ENCODE measurements around the gene UAP1L1. TPM values are rescaled to one million over a fixed set of nuclear protein-coding genes. Genes with fewer than 3 reads are reported as not detected.

Gene UAP1L1
- total and polyA plus RNA-seq, 2 experiments from 2014 or later, result 2.5 to 8.1 TPM

DNA sequence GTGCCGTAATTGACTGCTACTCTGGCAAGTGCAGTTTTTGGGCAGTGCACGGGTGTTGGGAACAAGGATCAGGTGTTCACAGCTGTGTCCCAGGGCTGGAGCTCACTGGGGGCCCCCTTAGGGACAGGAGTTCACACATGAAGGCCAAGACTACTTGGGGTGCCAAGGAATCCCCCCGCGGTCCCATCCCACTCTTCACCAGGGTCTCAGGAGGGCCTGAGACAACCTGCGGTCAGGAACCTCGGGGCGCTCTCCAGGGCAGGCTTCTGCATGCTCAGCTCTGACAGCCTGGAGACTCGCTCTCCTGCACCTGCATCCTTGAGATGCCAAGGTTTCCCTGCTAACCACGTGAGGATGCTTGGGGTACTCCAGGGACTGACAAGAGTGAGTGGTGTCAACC is 7.2 kb downstream of the UAP1L1 start:
- H3K4me3 Mint-ChIP-seq, result no peak overlapping the region
- Histone ChIP-seq H3K27me3 (ENCODE audit: insufficient read depth) (peaks cover 11% of the 10 kb centered on the region), H3K36me3 (ENCODE audit: insufficient read depth) (no peaks in the 10 kb centered on the region), H3F3A (replicated peaks; ENCODE audit: low read depth) (peaks cover 24% of the 10 kb centered on the region), H3K9me2 (ENCODE audit: insufficient read depth) (no peaks in the 10 kb centered on the region), H3K79me2 (replicated peaks; ENCODE audit: insufficient read depth) (no peaks in the 10 kb centered on the region; the same call in 1 of the 2 replicates), H4K20me1 (replicated peaks; ENCODE audit: insufficient read depth) (0 out of 2 replicates have a peak, but pooled peaks cover 6% of the 10 kb centered on the region), H3K27ac (ENCODE audit: low read depth) (no peak overlapping the region), H3K4me3 (no peak overlapping the region), H2AFZ (no peak overlapping the region), H3K4me2 (no peak overlapping the region), H3K4me1 (ENCODE audit: insufficient read depth) (peaks cover 9% of the 10 kb centered on the region)
- peaks cover 15% of the 10 kb centered on the region for H3K4me1 Mint-ChIP-seq
- DNase-seq (ENCODE audit: low spot score) (no peak), ATAC-seq (no peak)
- peaks cover 5% of the 10 kb centered on the region; the same call in 1 of the 3 replicates for H3K36me3 Mint-ChIP-seq (ENCODE audit: low read depth)
- no peak overlapping the region for H3K27ac Mint-ChIP-seq
- H3K9me3 Mint-ChIP-seq, result peaks cover 4% of the 10 kb centered on the region; the same call in 1 of the 3 replicates
- TF ChIP-seq CREB1 (CRISPR knock-in tag; IDR thresholded peaks at IDR 0.05; ENCODE audit: low read depth), result no peak
- TF ChIP-seq POLR2AphosphoS5 (IDR thresholded peaks at IDR 0.05; ENCODE audit: low read depth), result no peak
- TF ChIP-seq, protein P1, sequence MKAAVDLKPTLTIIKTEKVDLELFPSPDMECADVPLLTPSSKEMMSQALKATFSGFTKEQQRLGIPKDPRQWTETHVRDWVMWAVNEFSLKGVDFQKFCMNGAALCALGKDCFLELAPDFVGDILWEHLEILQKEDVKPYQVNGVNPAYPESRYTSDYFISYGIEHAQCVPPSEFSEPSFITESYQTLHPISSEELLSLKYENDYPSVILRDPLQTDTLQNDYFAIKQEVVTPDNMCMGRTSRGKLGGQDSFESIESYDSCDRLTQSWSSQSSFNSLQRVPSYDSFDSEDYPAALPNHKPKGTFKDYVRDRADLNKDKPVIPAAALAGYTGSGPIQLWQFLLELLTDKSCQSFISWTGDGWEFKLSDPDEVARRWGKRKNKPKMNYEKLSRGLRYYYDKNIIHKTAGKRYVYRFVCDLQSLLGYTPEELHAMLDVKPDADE (IDR thresholded peaks at IDR 0.05), result no peak
- TF ChIP-seq EZH2 (IDR thresholded peaks at IDR 0.05; ENCODE audit: low read depth, unreplicated experiment), result no peak
- TF ChIP-seq, protein P2, sequence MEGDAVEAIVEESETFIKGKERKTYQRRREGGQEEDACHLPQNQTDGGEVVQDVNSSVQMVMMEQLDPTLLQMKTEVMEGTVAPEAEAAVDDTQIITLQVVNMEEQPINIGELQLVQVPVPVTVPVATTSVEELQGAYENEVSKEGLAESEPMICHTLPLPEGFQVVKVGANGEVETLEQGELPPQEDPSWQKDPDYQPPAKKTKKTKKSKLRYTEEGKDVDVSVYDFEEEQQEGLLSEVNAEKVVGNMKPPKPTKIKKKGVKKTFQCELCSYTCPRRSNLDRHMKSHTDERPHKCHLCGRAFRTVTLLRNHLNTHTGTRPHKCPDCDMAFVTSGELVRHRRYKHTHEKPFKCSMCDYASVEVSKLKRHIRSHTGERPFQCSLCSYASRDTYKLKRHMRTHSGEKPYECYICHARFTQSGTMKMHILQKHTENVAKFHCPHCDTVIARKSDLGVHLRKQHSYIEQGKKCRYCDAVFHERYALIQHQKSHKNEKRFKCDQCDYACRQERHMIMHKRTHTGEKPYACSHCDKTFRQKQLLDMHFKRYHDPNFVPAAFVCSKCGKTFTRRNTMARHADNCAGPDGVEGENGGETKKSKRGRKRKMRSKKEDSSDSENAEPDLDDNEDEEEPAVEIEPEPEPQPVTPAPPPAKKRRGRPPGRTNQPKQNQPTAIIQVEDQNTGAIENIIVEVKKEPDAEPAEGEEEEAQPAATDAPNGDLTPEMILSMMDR (conservative IDR thresholded peaks at IDR 0.05; ENCODE audit: low read depth in 2 of 2), result no peak
- TF ChIP-seq ZNF331 (CRISPR knock-in tag; IDR thresholded peaks at IDR 0.05; ENCODE audit: low read depth), result no peak
- no peak for TF ChIP-seq ZNF114 (CRISPR knock-in tag; IDR thresholded peaks at IDR 0.05)
- TF ChIP-seq EZH2phosphoT487 (IDR thresholded peaks at IDR 0.05; ENCODE audit: unreplicated experiment), result no peak
- no peak for TF ChIP-seq JUNB (IDR thresholded peaks at IDR 0.05; ENCODE audit: unreplicated experiment)
- TF ChIP-seq, protein P3, sequence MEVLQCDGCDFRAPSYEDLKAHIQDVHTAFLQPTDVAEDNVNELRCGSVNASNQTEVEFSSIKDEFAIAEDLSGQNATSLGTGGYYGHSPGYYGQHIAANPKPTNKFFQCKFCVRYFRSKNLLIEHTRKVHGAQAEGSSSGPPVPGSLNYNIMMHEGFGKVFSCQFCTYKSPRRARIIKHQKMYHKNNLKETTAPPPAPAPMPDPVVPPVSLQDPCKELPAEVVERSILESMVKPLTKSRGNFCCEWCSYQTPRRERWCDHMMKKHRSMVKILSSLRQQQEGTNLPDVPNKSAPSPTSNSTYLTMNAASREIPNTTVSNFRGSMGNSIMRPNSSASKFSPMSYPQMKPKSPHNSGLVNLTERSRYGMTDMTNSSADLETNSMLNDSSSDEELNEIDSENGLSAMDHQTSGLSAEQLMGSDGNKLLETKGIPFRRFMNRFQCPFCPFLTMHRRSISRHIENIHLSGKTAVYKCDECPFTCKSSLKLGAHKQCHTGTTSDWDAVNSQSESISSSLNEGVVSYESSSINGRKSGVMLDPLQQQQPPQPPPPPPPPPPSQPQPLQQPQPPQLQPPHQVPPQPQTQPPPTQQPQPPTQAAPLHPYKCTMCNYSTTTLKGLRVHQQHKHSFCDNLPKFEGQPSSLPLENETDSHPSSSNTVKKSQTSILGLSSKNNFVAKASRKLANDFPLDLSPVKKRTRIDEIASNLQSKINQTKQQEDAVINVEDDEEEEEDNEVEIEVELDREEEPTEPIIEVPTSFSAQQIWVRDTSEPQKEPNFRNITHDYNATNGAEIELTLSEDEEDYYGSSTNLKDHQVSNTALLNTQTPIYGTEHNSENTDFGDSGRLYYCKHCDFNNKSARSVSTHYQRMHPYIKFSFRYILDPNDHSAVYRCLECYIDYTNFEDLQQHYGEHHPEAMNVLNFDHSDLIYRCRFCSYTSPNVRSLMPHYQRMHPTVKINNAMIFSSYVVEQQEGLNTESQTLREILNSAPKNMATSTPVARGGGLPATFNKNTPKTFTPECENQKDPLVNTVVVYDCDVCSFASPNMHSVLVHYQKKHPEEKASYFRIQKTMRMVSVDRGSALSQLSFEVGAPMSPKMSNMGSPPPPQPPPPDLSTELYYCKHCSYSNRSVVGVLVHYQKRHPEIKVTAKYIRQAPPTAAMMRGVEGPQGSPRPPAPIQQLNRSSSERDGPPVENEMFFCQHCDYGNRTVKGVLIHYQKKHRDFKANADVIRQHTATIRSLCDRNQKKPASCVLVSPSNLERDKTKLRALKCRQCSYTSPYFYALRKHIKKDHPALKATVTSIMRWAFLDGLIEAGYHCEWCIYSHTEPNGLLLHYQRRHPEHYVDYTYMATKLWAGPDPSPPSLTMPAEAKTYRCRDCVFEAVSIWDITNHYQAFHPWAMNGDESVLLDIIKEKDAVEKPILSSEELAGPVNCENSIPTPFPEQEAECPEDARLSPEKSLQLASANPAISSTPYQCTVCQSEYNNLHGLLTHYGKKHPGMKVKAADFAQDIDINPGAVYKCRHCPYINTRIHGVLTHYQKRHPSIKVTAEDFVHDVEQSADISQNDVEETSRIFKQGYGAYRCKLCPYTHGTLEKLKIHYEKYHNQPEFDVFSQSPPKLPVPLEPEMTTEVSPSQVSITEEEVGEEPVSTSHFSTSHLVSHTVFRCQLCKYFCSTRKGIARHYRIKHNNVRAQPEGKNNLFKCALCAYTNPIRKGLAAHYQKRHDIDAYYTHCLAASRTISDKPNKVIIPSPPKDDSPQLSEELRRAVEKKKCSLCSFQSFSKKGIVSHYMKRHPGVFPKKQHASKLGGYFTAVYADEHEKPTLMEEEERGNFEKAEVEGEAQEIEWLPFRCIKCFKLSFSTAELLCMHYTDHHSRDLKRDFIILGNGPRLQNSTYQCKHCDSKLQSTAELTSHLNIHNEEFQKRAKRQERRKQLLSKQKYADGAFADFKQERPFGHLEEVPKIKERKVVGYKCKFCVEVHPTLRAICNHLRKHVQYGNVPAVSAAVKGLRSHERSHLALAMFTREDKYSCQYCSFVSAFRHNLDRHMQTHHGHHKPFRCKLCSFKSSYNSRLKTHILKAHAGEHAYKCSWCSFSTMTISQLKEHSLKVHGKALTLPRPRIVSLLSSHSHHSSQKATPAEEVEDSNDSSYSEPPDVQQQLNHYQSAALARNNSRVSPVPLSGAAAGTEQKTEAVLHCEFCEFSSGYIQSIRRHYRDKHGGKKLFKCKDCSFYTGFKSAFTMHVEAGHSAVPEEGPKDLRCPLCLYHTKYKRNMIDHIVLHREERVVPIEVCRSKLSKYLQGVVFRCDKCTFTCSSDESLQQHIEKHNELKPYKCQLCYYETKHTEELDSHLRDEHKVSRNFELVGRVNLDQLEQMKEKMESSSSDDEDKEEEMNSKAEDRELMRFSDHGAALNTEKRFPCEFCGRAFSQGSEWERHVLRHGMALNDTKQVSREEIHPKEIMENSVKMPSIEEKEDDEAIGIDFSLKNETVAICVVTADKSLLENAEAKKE (CRISPR knock-in tag; IDR thresholded peaks at IDR 0.05), result no peak
- TF ChIP-seq, protein P4, sequence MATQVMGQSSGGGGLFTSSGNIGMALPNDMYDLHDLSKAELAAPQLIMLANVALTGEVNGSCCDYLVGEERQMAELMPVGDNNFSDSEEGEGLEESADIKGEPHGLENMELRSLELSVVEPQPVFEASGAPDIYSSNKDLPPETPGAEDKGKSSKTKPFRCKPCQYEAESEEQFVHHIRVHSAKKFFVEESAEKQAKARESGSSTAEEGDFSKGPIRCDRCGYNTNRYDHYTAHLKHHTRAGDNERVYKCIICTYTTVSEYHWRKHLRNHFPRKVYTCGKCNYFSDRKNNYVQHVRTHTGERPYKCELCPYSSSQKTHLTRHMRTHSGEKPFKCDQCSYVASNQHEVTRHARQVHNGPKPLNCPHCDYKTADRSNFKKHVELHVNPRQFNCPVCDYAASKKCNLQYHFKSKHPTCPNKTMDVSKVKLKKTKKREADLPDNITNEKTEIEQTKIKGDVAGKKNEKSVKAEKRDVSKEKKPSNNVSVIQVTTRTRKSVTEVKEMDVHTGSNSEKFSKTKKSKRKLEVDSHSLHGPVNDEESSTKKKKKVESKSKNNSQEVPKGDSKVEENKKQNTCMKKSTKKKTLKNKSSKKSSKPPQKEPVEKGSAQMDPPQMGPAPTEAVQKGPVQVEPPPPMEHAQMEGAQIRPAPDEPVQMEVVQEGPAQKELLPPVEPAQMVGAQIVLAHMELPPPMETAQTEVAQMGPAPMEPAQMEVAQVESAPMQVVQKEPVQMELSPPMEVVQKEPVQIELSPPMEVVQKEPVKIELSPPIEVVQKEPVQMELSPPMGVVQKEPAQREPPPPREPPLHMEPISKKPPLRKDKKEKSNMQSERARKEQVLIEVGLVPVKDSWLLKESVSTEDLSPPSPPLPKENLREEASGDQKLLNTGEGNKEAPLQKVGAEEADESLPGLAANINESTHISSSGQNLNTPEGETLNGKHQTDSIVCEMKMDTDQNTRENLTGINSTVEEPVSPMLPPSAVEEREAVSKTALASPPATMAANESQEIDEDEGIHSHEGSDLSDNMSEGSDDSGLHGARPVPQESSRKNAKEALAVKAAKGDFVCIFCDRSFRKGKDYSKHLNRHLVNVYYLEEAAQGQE (IDR thresholded peaks at IDR 0.05; ENCODE audit: unreplicated experiment), result no peak
- TF ChIP-seq NANOG (IDR thresholded peaks at IDR 0.05; ENCODE audit: borderline replicate concordance), result no peak
- no peak for TF ChIP-seq STAT1 (IDR thresholded peaks at IDR 0.05; ENCODE audit: unreplicated experiment)
- H3K27me3 Mint-ChIP-seq (ENCODE audit: insufficient read depth, low read depth, poor library complexity), result peaks cover 32% of the 10 kb centered on the region

Measured in GM23338 (cell line).